Measurements from ENCODE around the gene INTS13. TPM values are rescaled to one million over a fixed set of nuclear protein-coding genes. Genes with fewer than 3 reads are reported as not detected.

The INTS13 gene
- total and polyA plus RNA-seq, 8 donors = 7.4 to 13.8 (median 11.2) TPM

- no peaks in the 10 kb centered on the region for H3K4me1 ChIP-seq
- H3K36me3 ChIP-seq = peaks cover 0 to 55% (median 16%) of the 10 kb centered on the region in 3 donors
- WGBS, 2 donors = 86 to 93% methylated on average over 2 of the region's 2 CpGs
- intact Hi-C loops (cut with DNase I) = no loop called here
- H3K27ac ChIP-seq = no peak overlapping the region
- ATAC-seq = peak in 2 of 4 donors; percentile 52 to 60
- no peaks in the 10 kb centered on the region for H3K27me3 ChIP-seq
- H3K9me3 ChIP-seq = no peaks in the 10 kb centered on the region
- no peak for TF ChIP-seq CTCF (IDR thresholded peaks at IDR 0.05)
- no peak for FAIRE-seq
- no peak overlapping the region for H3K4me3 ChIP-seq
- no peak for DNase-seq
Observed at GRCh38 chr12:26976687-26977086, 38.9 kb upstream of the INTS13 start.

GRCh38 chr12:26971963-26972362 lies 34.2 kb upstream of the INTS13 start:
- intact Hi-C loops (cut with DNase I) = no loop called here
- H3K4me3 ChIP-seq = no peak overlapping the region
- DNase-seq (no peak), FAIRE-seq (no peak), ATAC-seq (no peak)
- no peak overlapping the region for H3K27ac ChIP-seq
- H3K27me3 ChIP-seq = no peaks in the 10 kb centered on the region
- H3K9me3 ChIP-seq = no peaks in the 10 kb centered on the region
- WGBS, 2 donors = 80 to 84% methylated on average over 2 of the region's 2 CpGs
- H3K36me3 ChIP-seq = peaks cover 0 to 47% (median 11%) of the 10 kb centered on the region in 3 donors
- TF ChIP-seq CTCF (IDR thresholded peaks at IDR 0.05) = no peak
- no peaks in the 10 kb centered on the region for H3K4me1 ChIP-seq

DNA sequence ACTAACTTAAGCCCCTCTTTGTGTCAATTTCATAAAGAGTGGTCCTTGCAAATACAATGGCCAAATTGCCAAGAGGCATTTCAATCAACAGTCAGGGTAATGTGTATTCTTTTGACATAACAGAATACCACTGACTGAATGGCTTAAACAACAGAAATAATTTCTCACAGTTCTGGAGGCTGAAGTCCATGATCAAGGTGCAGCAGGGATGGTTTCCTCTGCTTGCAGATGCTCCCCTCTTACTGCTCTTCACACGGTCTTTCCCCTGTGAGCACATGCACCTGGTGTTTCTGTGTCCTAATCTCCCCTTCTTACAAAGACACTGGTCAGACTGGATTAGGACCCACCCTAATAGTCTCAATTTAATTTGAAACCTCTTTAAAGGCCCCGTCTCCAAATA lies 32.4 kb upstream of the INTS13 start:
- intact Hi-C loops (cut with DNase I) = no loop called here
- WGBS, 2 donors = 95 to 99% methylated on average over 2 of the region's 2 CpGs
- H3K27ac ChIP-seq = no peak overlapping the region
- no peak overlapping the region for H3K4me3 ChIP-seq
- FAIRE-seq (no peak), ATAC-seq (no peak), DNase-seq (no peak)
- no peaks in the 10 kb centered on the region for H3K27me3 ChIP-seq
- H3K4me1 ChIP-seq = no peaks in the 10 kb centered on the region
- no peak for TF ChIP-seq CTCF (IDR thresholded peaks at IDR 0.05)
- peaks cover 0 to 41% (median 11%) of the 10 kb centered on the region in 3 donors for H3K36me3 ChIP-seq
- H3K9me3 ChIP-seq = no peaks in the 10 kb centered on the region

GRCh38 chr12:26966842-26967241 lies 29.1 kb upstream of the INTS13 start:
- H3K36me3 ChIP-seq = peaks cover 0 to 20% (median 0%) of the 10 kb centered on the region in 3 donors
- intact Hi-C loops (cut with DNase I) = no loop called here
- no peaks in the 10 kb centered on the region for H3K27me3 ChIP-seq
- TF ChIP-seq CTCF (IDR thresholded peaks at IDR 0.05) = no peak
- no peaks in the 10 kb centered on the region for H3K4me1 ChIP-seq
- ATAC-seq (no peak), DNase-seq (no peak), FAIRE-seq (no peak)
- no peak overlapping the region for H3K27ac ChIP-seq
- WGBS, 2 donors = 83 to 88% methylated on average over 3 of the region's 3 CpGs
- no peaks in the 10 kb centered on the region for H3K9me3 ChIP-seq
- H3K4me3 ChIP-seq = no peak overlapping the region

DNA sequence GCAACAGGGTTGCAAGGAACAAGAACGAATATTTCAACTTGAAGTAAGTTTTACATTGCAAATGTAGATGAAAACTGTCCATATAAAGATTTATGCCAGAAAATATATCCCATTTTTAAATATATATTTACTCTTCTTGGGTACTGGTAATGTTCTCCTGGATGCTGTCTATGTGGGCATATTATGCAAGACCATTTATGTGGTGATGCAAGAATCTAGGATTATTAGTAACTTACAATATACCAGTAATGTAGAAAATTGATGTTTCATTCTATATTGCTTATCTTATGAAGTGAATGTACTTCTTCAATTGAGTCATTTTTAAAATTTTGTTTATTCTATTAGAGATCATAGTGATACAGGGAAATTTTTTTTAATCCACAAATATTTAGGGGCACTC lies 25.6 kb upstream of the INTS13 start:
- no peaks in the 10 kb centered on the region for H3K36me3 ChIP-seq
- no peaks in the 10 kb centered on the region for H3K27me3 ChIP-seq
- H3K9me3 ChIP-seq = no peaks in the 10 kb centered on the region
- H3K27ac ChIP-seq = no peak overlapping the region
- FAIRE-seq (no peak), DNase-seq (no peak), ATAC-seq (no peak)
- no peaks in the 10 kb centered on the region for H3K4me1 ChIP-seq
- no peak overlapping the region for H3K4me3 ChIP-seq
- TF ChIP-seq CTCF (IDR thresholded peaks at IDR 0.05) = no peak
- 74 to 94% methylated on average over 1 of the region's 1 CpG for WGBS, 2 donors
- intact Hi-C loops (cut with DNase I) = no loop called here
